ENCODE results near the gene PCGF3. TPM values are rescaled to one million over a fixed set of nuclear protein-coding genes. Genes with fewer than 3 reads are reported as not detected.

PCGF3 gene
- total and polyA plus RNA-seq, 2 donors, result 30.6 to 93.4 TPM

- no peak overlapping the region for H3K27ac ChIP-seq (ENCODE audit: low read depth in 1 of 2, low read length in 1 of 2)
- 86% methylated on average over 17 of the region's 17 CpGs for WGBS
- no peaks in the 10 kb centered on the region for H3K9me3 ChIP-seq (ENCODE audit: control insufficient read depth in 2 of 2, insufficient read depth in 1 of 2, low read length in 1 of 2)
- H3K36me3 ChIP-seq (ENCODE audit: control insufficient read depth in 2 of 2, insufficient read depth in 2 of 2, low read length in 1 of 2), result no peaks in the 10 kb centered on the region
- peaks cover 3 to 18% of the 10 kb centered on the region in 2 donors for H3K4me1 ChIP-seq (ENCODE audit: control insufficient read depth in 2 of 2, insufficient read depth in 2 of 2, low read length in 2 of 2)
- no peak for DNase-seq (ENCODE audit: low read depth in 6 of 9, low spot score in 9 of 9)
- no peak overlapping the region for H3K4me3 ChIP-seq (ENCODE audit: low read length in 2 of 2)
- peaks cover 3 to 26% of the 10 kb centered on the region in 2 donors for H3K27me3 ChIP-seq (ENCODE audit: control insufficient read depth in 2 of 2, insufficient read depth in 1 of 2, low read length in 1 of 2)
Observed at GRCh38 chr4:680551-680927, 25.1 kb upstream of the PCGF3 start.

- H3K27me3 ChIP-seq (ENCODE audit: control insufficient read depth in 2 of 2, insufficient read depth in 1 of 2, low read length in 1 of 2), result peaks cover 3 to 26% of the 10 kb centered on the region in 2 donors
- peaks cover 3 to 16% of the 10 kb centered on the region in 2 donors for H3K4me1 ChIP-seq (ENCODE audit: control insufficient read depth in 2 of 2, insufficient read depth in 2 of 2, low read length in 2 of 2)
- no peak overlapping the region for H3K27ac ChIP-seq (ENCODE audit: low read depth in 1 of 2, low read length in 1 of 2)
- 24% methylated on average over 62 of the region's 62 CpGs for WGBS
- DNase-seq (ENCODE audit: low read depth in 6 of 9, low spot score in 9 of 9), result peak in 1 of 9 donors; percentile 45
- H3K36me3 ChIP-seq (ENCODE audit: control insufficient read depth in 2 of 2, insufficient read depth in 2 of 2, low read length in 1 of 2), result no peaks in the 10 kb centered on the region
- H3K9me3 ChIP-seq (ENCODE audit: control insufficient read depth in 2 of 2, insufficient read depth in 1 of 2, low read length in 1 of 2), result no peaks in the 10 kb centered on the region
- peak overlapping the region in 1 of 2 donors; percentile 29 for H3K4me3 ChIP-seq (ENCODE audit: low read length in 2 of 2)
Observed at GRCh38 chr4:680928-681645, 24.5 kb upstream of the PCGF3 start.

DNA sequence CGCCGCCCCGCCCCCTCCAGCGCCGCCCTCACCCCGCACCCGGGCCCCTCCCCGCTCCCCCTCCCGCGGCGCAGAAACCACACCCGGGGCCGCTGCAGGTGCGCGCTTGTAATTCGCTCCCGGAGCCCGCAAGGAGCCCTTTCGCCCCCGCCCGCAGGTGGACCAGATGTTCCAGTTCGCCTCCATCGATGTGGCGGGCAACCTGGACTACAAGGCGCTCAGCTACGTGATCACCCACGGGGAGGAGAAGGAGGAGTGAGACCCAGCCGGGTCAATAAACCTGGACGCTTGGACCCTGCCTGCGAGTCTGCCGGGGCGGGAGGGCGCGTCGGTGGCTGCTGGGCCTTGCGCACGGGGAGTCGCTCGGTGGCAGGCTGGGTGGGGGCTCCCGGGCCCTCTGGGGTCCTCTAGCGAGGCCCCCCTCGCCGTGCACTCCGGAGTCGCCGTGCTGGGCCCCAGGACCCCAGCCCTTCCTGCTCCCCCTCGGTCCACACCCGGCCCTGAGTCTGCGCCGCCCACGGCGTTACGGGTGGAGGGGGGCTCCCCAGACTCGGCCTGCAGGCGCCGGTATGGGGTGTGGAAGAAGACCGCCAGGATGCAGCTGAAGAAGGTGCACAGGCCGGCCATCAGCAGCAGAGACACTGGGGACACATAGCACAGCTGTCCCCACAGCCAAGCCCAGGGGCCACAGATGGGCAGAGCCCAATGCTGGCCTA, 23.7 kb upstream of the PCGF3 start:
- Histone ChIP-seq H3K4me1 (ENCODE audit: control insufficient read depth in 2 of 2, insufficient read depth in 2 of 2, low read length in 2 of 2) (peaks cover 3 to 11% of the 10 kb centered on the region in 2 donors), H3K4me3 (ENCODE audit: low read length in 2 of 2) (no peak overlapping the region), H3K27me3 (ENCODE audit: control insufficient read depth in 2 of 2, insufficient read depth in 1 of 2, low read length in 1 of 2) (peaks cover 3 to 26% of the 10 kb centered on the region in 2 donors), H3K36me3 (ENCODE audit: control insufficient read depth in 2 of 2, insufficient read depth in 2 of 2, low read length in 1 of 2) (no peaks in the 10 kb centered on the region), H3K27ac (ENCODE audit: low read depth in 1 of 2, low read length in 1 of 2) (no peak overlapping the region), H3K9me3 (ENCODE audit: control insufficient read depth in 2 of 2, insufficient read depth in 1 of 2, low read length in 1 of 2) (no peaks in the 10 kb centered on the region)
- 91% methylated on average over 55 of the region's 58 CpGs for WGBS
- peak in 3 of 9 donors; percentile 39 to 70 (median 46) for DNase-seq (ENCODE audit: low read depth in 6 of 9, low spot score in 9 of 9)

- H3K27ac ChIP-seq (ENCODE audit: low read depth in 1 of 2, low read length in 1 of 2), result no peak overlapping the region
- DNase-seq (ENCODE audit: low read depth in 6 of 9, low spot score in 9 of 9), result no peak
Observed at GRCh38 chr4:682490-683172, 23.0 kb upstream of the PCGF3 start.

GRCh38 chr4:683247-683897, 22.3 kb upstream of the PCGF3 start:
- DNase-seq (ENCODE audit: low read depth in 6 of 9, low spot score in 9 of 9), result no peak
- Histone ChIP-seq H3K4me3 (ENCODE audit: low read length in 2 of 2) (no peak overlapping the region), H3K36me3 (ENCODE audit: control insufficient read depth in 2 of 2, insufficient read depth in 2 of 2, low read length in 1 of 2) (no peaks in the 10 kb centered on the region), H3K4me1 (ENCODE audit: control insufficient read depth in 2 of 2, insufficient read depth in 2 of 2, low read length in 2 of 2) (peaks cover 3 to 9% of the 10 kb centered on the region in 2 donors), H3K9me3 (ENCODE audit: control insufficient read depth in 2 of 2, insufficient read depth in 1 of 2, low read length in 1 of 2) (peaks cover 0 to 2% of the 10 kb centered on the region in 2 donors), H3K27ac (ENCODE audit: low read depth in 1 of 2, low read length in 1 of 2) (no peak overlapping the region), H3K27me3 (ENCODE audit: control insufficient read depth in 2 of 2, insufficient read depth in 1 of 2, low read length in 1 of 2) (peaks cover 10 to 38% of the 10 kb centered on the region in 2 donors)
- 80% methylated on average over 25 of the region's 25 CpGs for WGBS

More at GRCh38 chr4:682490-683172, 23.0 kb upstream of the PCGF3 start:
- peaks cover 3 to 9% of the 10 kb centered on the region in 2 donors for H3K4me1 ChIP-seq (ENCODE audit: control insufficient read depth in 2 of 2, insufficient read depth in 2 of 2, low read length in 2 of 2)
- H3K9me3 ChIP-seq (ENCODE audit: control insufficient read depth in 2 of 2, insufficient read depth in 1 of 2, low read length in 1 of 2), result no peaks in the 10 kb centered on the region
- H3K4me3 ChIP-seq (ENCODE audit: low read length in 2 of 2), result no peak overlapping the region
- WGBS, result 95% methylated on average over 23 of the region's 23 CpGs
- H3K36me3 ChIP-seq (ENCODE audit: control insufficient read depth in 2 of 2, insufficient read depth in 2 of 2, low read length in 1 of 2), result no peaks in the 10 kb centered on the region
- peaks cover 3 to 30% of the 10 kb centered on the region in 2 donors for H3K27me3 ChIP-seq (ENCODE audit: control insufficient read depth in 2 of 2, insufficient read depth in 1 of 2, low read length in 1 of 2)

DNA sequence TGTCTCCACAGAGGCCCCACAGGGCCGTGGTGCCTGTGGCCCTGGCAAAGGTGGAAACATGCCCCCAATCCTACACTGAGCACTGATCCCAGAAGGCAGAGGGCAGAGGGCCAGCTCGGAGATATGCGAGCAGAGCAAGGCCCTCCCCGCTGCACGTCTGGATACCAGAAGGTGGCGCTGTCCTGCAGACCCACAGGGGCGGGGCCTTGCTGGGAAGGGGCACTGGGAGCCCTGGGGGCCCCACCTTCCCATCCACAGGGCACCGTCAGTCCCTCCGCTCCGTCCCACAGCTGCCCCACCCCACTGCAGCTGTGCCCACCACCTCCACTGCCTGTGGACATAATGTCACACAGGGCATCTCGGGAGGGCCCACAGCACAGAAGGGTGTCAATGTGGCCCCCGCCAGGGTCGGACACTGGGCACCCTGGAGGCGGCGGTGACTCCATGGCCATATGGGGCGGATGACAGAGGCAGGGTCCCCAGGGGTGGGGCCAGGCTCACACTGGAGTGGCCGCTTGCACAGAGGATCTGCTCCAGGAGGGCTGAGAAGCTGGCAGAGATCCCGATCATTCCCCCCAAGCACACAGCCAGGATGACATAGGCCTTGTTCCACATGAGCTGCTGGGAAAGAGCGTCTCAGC, 21.5 kb upstream of the PCGF3 start:
- H3K9me3 ChIP-seq (ENCODE audit: control insufficient read depth in 2 of 2, insufficient read depth in 1 of 2, low read length in 1 of 2), result peaks cover 0 to 2% of the 10 kb centered on the region in 2 donors
- no peaks in the 10 kb centered on the region for H3K36me3 ChIP-seq (ENCODE audit: control insufficient read depth in 2 of 2, insufficient read depth in 2 of 2, low read length in 1 of 2)
- no peak overlapping the region for H3K27ac ChIP-seq (ENCODE audit: low read depth in 1 of 2, low read length in 1 of 2)
- peaks cover 3 to 12% of the 10 kb centered on the region in 2 donors for H3K4me1 ChIP-seq (ENCODE audit: control insufficient read depth in 2 of 2, insufficient read depth in 2 of 2, low read length in 2 of 2)
- DNase-seq (ENCODE audit: low read depth in 6 of 9, low spot score in 9 of 9), result peak in 1 of 9 donors; percentile 44
- WGBS, result 66% methylated on average over 19 of the region's 19 CpGs
- peaks cover 13 to 39% of the 10 kb centered on the region in 2 donors for H3K27me3 ChIP-seq (ENCODE audit: control insufficient read depth in 2 of 2, insufficient read depth in 1 of 2, low read length in 1 of 2)
- no peak overlapping the region for H3K4me3 ChIP-seq (ENCODE audit: low read length in 2 of 2)

- H3K4me1 ChIP-seq (ENCODE audit: control insufficient read depth in 2 of 2, insufficient read depth in 2 of 2, low read length in 2 of 2), result peaks cover 3 to 12% of the 10 kb centered on the region in 2 donors
- 94% methylated on average over 21 of the region's 21 CpGs for WGBS
Observed at GRCh38 chr4:684623-685327, 20.9 kb upstream of the PCGF3 start.

More at GRCh38 chr4:684623-685327, 20.9 kb upstream of the PCGF3 start:
- peaks cover 19 to 39% of the 10 kb centered on the region in 2 donors for H3K27me3 ChIP-seq (ENCODE audit: control insufficient read depth in 2 of 2, insufficient read depth in 1 of 2, low read length in 1 of 2)
- no peak for DNase-seq (ENCODE audit: low read depth in 6 of 9, low spot score in 9 of 9)
- H3K27ac ChIP-seq (ENCODE audit: low read depth in 1 of 2, low read length in 1 of 2), result no peak overlapping the region
- H3K36me3 ChIP-seq (ENCODE audit: control insufficient read depth in 2 of 2, insufficient read depth in 2 of 2, low read length in 1 of 2), result no peaks in the 10 kb centered on the region
- no peak overlapping the region for H3K4me3 ChIP-seq (ENCODE audit: low read length in 2 of 2)
- H3K9me3 ChIP-seq (ENCODE audit: control insufficient read depth in 2 of 2, insufficient read depth in 1 of 2, low read length in 1 of 2), result peaks cover 0 to 2% of the 10 kb centered on the region in 2 donors

Data from thymus (tissue), 11 donors.